ENCODE results near the gene FKBP1A.
"Not testable (repeated sequence)": the region's sequence is repeated elsewhere in the genome, so short reads cannot be mapped to it uniquely, and the experiment has no call there.

FKBP1A gene

GRCh38 chr20:1417273-1417672 lies 24.4 kb upstream of the FKBP1A start:
- no peak for DNase-seq (ENCODE audit: low spot score)

- no peak for DNase-seq (ENCODE audit: low spot score)
Measured at GRCh38 chr20:1415667-1416468, 23.0 kb upstream of the FKBP1A start.

- DNase-seq (ENCODE audit: low spot score): no peak
Measured at GRCh38 chr20:1414982-1415381, 22.1 kb upstream of the FKBP1A start.

- no peak for DNase-seq (ENCODE audit: low spot score)
Measured at GRCh38 chr20:1405801-1406200, 12.9 kb upstream of the FKBP1A start.

GRCh38 chr20:1403624-1404023 lies 10.8 kb upstream of the FKBP1A start:
- DNase-seq (ENCODE audit: low spot score): no peak

- DNase-seq (ENCODE audit: low spot score): no peak
Measured at GRCh38 chr20:1402149-1402548, 9.3 kb upstream of the FKBP1A start.

- DNase-seq (ENCODE audit: low spot score): no peak
Measured at GRCh38 chr20:1401451-1401907, 8.6 kb upstream of the FKBP1A start.

GRCh38 chr20:1399678-1400366 lies 7.0 kb upstream of the FKBP1A start:
- DNase-seq (ENCODE audit: low spot score): not testable (repeated sequence)

GRCh38 chr20:1398185-1398584 lies 5.3 kb upstream of the FKBP1A start:
- DNase-seq (ENCODE audit: low spot score): not testable (repeated sequence)

GRCh38 chr20:1397710-1398109 lies 4.9 kb upstream of the FKBP1A start:
- no peak for DNase-seq (ENCODE audit: low spot score)

GRCh38 chr20:1396702-1397101 lies 3.8 kb upstream of the FKBP1A start:
- DNase-seq (ENCODE audit: low spot score): no peak

- no peak for DNase-seq (ENCODE audit: low spot score)
Measured at GRCh38 chr20:1396264-1396663, 3.4 kb upstream of the FKBP1A start.

- DNase-seq (ENCODE audit: low spot score): no peak
Measured at GRCh38 chr20:1394686-1395085, 1.8 kb upstream of the FKBP1A start.

GRCh38 chr20:1393507-1393882 lies 641 bp upstream of the FKBP1A start:
- DNase-seq (ENCODE audit: low spot score): no peak

GRCh38 chr20:1392443-1392692 lies 486 bp downstream of the FKBP1A start:
- DNase-seq (ENCODE audit: low spot score): no peak

GRCh38 chr20:1391640-1392442 lies 1.0 kb downstream of the FKBP1A start:
- DNase-seq (ENCODE audit: low spot score): no peak

- no peak for DNase-seq (ENCODE audit: low spot score)
Measured at GRCh38 chr20:1390581-1391403, 2.1 kb downstream of the FKBP1A start.

GRCh38 chr20:1389703-1390580 lies 2.9 kb downstream of the FKBP1A start:
- DNase-seq (ENCODE audit: low spot score): no peak

GRCh38 chr20:1388741-1389483 lies 3.9 kb downstream of the FKBP1A start:
- peak; percentile 24 for DNase-seq (ENCODE audit: low spot score)

GRCh38 chr20:1388253-1388652 lies 4.6 kb downstream of the FKBP1A start:
- no peak for DNase-seq (ENCODE audit: low spot score)

All from CD4-positive, alpha-beta T cell treated with Interleukin-2 at 100 ng/mL for 4 hours (primary cell).